Right lobe of liver (tissue), 4 donors: ENCODE results near the gene TBC1D19.

Experiments
- POLR2A ChIP-seq: fragments of 450-650 bp; IDR thresholded peaks from one replicate; pipeline ENCODE4 v1.6.1; 2017; ENCODE audit warnings: antibody characterized with exemption, mild to moderate bottlenecking
- TF ChIP-seq, protein P1 (sequence below), 4 donors: fragments of 200-600 bp in 3 of 4; fragments of 450-650 bp in 1 of 4; IDR thresholded peaks; one replicate each; pipeline versions ENCODE4 v1.5.1 to v1.8.0; 2016 to 2022; ENCODE audit warnings: antibody characterized with exemption in 4 of 4, mild to moderate bottlenecking in 2 of 4
- donor health status: DM: no; HTN: no; CAD: no.
- donor health status: DM: no; HTN: no; CAD: no.
- donor health status: DM: no; HTN: yes; CAD: no.

DNA sequence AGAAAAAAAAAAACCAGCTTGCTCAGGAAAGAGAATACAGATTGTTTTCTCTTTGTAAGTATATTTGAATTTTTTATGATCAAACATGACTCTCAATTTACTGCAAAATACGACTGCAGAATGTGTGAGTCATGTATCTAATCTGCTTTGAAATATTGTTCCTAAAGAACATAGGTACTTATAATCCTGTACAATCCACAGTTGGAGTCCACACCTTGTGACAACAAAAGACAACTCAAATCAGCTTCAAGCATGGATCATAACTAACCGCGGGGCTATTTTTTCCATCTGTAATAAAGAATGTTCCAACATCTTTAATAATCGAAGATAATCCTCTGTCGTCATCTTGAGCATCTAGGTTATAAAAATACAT is 198.9 kb downstream of the TBC1D19 start:
- TF ChIP-seq, protein P1, sequence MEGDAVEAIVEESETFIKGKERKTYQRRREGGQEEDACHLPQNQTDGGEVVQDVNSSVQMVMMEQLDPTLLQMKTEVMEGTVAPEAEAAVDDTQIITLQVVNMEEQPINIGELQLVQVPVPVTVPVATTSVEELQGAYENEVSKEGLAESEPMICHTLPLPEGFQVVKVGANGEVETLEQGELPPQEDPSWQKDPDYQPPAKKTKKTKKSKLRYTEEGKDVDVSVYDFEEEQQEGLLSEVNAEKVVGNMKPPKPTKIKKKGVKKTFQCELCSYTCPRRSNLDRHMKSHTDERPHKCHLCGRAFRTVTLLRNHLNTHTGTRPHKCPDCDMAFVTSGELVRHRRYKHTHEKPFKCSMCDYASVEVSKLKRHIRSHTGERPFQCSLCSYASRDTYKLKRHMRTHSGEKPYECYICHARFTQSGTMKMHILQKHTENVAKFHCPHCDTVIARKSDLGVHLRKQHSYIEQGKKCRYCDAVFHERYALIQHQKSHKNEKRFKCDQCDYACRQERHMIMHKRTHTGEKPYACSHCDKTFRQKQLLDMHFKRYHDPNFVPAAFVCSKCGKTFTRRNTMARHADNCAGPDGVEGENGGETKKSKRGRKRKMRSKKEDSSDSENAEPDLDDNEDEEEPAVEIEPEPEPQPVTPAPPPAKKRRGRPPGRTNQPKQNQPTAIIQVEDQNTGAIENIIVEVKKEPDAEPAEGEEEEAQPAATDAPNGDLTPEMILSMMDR (IDR thresholded peaks at IDR 0.05), result no peak
- TF ChIP-seq POLR2A, result no peak
